ENCODE results near the gene STAG3. TPM values are rescaled to one million over a fixed set of nuclear protein-coding genes. Genes with fewer than 3 reads are reported as not detected.

Gene STAG3
- total RNA-seq, 3 donors from 2014 or later: 0.80 to 3.3 (median 1.3) TPM

DNA sequence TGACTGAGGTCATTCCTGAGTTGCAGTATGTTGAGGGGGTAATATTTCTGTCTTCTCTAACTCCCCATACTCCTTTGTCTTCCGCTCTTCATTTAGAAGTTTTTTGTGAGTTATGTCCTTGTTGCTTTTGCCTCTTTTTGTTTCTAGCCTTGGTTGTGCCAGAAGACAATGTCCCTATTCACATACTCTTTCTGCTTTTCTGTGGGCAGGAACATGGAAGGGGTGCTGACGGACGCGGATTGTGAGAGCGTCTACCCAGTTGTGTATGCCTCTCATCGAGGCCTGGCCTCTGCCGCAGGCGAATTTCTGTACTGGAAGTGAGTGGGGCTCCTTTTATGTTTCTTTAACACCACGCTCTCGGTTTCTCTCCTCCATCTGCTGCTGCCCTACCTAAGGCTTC is 20.5 kb downstream of the STAG3 start:
- Histone ChIP-seq H3K9me3 (no peaks in the 10 kb centered on the region), H3K4me3 (no peak overlapping the region), H3K36me3 (no peaks in the 10 kb centered on the region), H3K27me3 (no peaks in the 10 kb centered on the region), H3K27ac (no peak overlapping the region), H3K4me1 (no peaks in the 10 kb centered on the region)
- TF ChIP-seq POLR2A (IDR thresholded peaks at IDR 0.05): no peak
- TF ChIP-seq, protein P1, sequence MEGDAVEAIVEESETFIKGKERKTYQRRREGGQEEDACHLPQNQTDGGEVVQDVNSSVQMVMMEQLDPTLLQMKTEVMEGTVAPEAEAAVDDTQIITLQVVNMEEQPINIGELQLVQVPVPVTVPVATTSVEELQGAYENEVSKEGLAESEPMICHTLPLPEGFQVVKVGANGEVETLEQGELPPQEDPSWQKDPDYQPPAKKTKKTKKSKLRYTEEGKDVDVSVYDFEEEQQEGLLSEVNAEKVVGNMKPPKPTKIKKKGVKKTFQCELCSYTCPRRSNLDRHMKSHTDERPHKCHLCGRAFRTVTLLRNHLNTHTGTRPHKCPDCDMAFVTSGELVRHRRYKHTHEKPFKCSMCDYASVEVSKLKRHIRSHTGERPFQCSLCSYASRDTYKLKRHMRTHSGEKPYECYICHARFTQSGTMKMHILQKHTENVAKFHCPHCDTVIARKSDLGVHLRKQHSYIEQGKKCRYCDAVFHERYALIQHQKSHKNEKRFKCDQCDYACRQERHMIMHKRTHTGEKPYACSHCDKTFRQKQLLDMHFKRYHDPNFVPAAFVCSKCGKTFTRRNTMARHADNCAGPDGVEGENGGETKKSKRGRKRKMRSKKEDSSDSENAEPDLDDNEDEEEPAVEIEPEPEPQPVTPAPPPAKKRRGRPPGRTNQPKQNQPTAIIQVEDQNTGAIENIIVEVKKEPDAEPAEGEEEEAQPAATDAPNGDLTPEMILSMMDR (IDR thresholded peaks at IDR 0.05): no peak
- TF ChIP-seq POLR2AphosphoS5 (IDR thresholded peaks at IDR 0.05): no peak
- intact Hi-C loops (cut with DNase I; ENCODE audit: low total_unique reads): no loop called here
- no peak for DNase-seq (ENCODE audit: low spot score in 2 of 2)

DNA sequence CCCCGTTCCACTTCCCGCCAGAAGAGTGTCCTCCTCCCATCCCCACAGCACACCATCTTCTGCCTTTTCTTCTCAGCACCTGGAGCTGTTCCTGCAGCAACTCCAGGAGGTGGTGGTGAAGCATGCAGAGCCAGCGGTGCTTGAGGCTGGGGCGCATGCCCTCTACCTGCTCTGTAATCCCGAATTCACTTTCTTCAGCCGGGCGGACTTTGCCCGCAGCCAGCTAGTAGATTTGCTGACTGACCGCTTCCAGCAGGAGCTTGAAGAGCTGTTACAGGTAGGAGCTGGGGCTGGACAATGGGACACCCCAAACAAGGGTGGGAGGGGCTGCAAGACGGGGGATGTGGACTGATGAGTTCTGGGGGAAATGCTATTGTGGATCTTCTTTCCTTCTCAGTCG is 23.0 kb downstream of the STAG3 start:
- Histone ChIP-seq H3K36me3 (no peaks in the 10 kb centered on the region), H3K4me1 (no peaks in the 10 kb centered on the region), H3K27me3 (no peaks in the 10 kb centered on the region), H3K4me3 (no peak overlapping the region), H3K9me3 (no peaks in the 10 kb centered on the region), H3K27ac (no peak overlapping the region)
- intact Hi-C loops (cut with DNase I; ENCODE audit: low total_unique reads): no loop called here
- TF ChIP-seq POLR2AphosphoS5 (IDR thresholded peaks at IDR 0.05) (no peak), POLR2A (IDR thresholded peaks at IDR 0.05) (no peak)
- TF ChIP-seq, protein P1 (IDR thresholded peaks at IDR 0.05): no peak
- no peak for DNase-seq (ENCODE audit: low spot score in 2 of 2)

DNA sequence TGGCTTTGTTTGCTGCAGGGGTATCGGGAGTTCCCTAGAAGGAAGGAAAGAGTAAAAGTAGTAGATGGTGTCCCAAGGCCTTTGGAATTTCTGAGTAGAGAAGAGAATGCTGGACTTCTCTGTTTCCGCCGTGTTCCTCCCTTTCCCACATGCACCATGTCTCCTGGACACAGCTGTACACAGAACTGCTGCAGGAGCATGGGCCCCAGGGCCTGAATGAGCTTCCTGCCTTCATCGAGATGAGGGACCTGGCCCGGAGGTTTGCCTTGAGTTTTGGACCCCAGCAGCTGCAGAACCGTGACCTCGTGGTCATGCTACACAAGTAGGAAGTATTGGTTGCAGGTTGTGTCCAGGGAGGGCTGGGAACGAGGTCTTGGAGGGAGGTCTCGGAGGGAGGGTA is 26.7 kb downstream of the STAG3 start:
- Histone ChIP-seq H3K4me3 (no peak overlapping the region), H3K4me1 (no peaks in the 10 kb centered on the region), H3K27me3 (no peaks in the 10 kb centered on the region), H3K36me3 (no peaks in the 10 kb centered on the region), H3K27ac (no peak overlapping the region), H3K9me3 (no peaks in the 10 kb centered on the region)
- intact Hi-C loops (cut with DNase I; ENCODE audit: low total_unique reads): no loop called here
- TF ChIP-seq POLR2AphosphoS5 (IDR thresholded peaks at IDR 0.05) (no peak), POLR2A (IDR thresholded peaks at IDR 0.05) (no peak)
- TF ChIP-seq, protein P1 (IDR thresholded peaks at IDR 0.05): no peak
- DNase-seq (ENCODE audit: low spot score in 2 of 2): no peak

DNA sequence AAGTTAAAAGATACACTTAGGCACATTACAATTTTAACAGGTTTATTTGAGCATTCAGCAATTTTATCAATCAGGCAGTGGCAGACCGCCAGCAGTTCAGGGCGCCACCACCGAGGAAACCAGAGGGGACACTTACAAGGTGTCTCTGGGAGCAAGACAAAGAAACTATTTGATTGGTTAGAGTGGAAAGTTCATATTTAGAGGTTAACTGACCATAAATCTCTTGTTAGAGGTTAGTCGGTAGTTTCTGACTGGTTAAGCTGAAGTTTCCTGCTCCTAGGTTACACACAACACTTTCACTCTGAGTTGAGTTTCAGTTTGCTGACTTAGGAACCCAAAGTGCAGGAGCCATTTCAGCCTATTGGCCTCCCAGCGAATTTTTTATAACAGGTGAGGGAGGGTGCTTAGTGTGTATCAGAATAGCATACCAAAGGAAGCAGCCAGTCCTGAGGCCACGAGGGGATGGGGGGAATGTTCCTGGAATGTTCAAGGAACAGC is 31.2 kb downstream of the STAG3 start:
- Histone ChIP-seq H3K27me3 (no peaks in the 10 kb centered on the region), H3K9me3 (no peaks in the 10 kb centered on the region), H3K27ac (no peak overlapping the region), H3K36me3 (no peaks in the 10 kb centered on the region), H3K4me1 (no peaks in the 10 kb centered on the region), H3K4me3 (no peak overlapping the region)
- no peak for TF ChIP-seq POLR2A (IDR thresholded peaks at IDR 0.05)
- no peak for TF ChIP-seq POLR2AphosphoS5 (IDR thresholded peaks at IDR 0.05)
- TF ChIP-seq, protein P1 (IDR thresholded peaks at IDR 0.05): no peak
- intact Hi-C loops (cut with DNase I; ENCODE audit: low total_unique reads): no loop called here
- no peak for DNase-seq (ENCODE audit: low spot score in 2 of 2)

DNA sequence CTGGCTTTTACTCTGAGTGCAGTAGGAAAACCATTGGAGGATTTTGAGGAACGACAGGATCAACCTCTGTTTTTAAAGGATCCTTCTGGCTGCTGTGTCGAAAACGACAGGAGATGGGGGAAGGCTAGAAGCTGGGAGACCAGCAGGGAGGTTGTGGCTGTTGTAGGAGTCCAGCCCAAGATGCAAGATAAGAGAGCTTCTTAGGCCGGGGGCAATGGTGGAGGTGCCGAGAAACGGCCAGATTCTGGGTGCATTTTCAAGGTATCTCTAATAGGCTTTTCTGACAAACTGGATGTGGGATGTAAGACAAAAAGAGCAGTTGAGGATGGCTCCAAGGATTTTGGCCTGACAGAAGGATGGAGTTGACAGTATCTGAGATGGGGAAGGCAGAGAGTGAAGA is 31.8 kb downstream of the STAG3 start:
- TF ChIP-seq POLR2AphosphoS5 (IDR thresholded peaks at IDR 0.05): no peak
- TF ChIP-seq, protein P1 (IDR thresholded peaks at IDR 0.05): no peak
- TF ChIP-seq POLR2A (IDR thresholded peaks at IDR 0.05): no peak
- no peak overlapping the region for H3K4me3 ChIP-seq
- H3K4me1 ChIP-seq: no peaks in the 10 kb centered on the region
- no peaks in the 10 kb centered on the region for H3K27me3 ChIP-seq
- no peak overlapping the region for H3K27ac ChIP-seq
- no peak for DNase-seq (ENCODE audit: low spot score in 2 of 2)
- H3K9me3 ChIP-seq: no peaks in the 10 kb centered on the region
- intact Hi-C loops (cut with DNase I; ENCODE audit: low total_unique reads): no loop called here
- no peaks in the 10 kb centered on the region for H3K36me3 ChIP-seq
